Measurements from ENCODE around the gene RFX1. TPM values are rescaled to one million over a fixed set of nuclear protein-coding genes. Genes with fewer than 3 reads are reported as not detected.
A peak's percentile ranks its signal among the peaks of the same experiment; 100 is the strongest.

Gene RFX1
- total and polyA plus RNA-seq, 2 of the 13 experiments (the other 11 are each of a cell fraction or from before 2014, with no cell fraction given) = 1.1 to 1.3 TPM

GRCh38 chr19:14006766-14007562, 844 bp upstream of the RFX1 start (continued):
- TF ChIP-seq CEBPZ (IDR thresholded peaks at IDR 0.05; ENCODE audit: low read length) = no peak
- no peak for TF ChIP-seq SOX6 (IDR thresholded peaks at IDR 0.05)
- peak; percentile 69 for TF ChIP-seq SOX6 (CRISPR knock-in tag; IDR thresholded peaks at IDR 0.05)
- no peak for TF ChIP-seq FOXJ3 (CRISPR knock-in tag; IDR thresholded peaks at IDR 0.05; ENCODE audit: borderline replicate concordance)
- TF ChIP-seq ZNF605 (CRISPR knock-in tag; IDR thresholded peaks at IDR 0.05) = peak; percentile 97
- no peak for TF ChIP-seq ZNF18 (CRISPR knock-in tag; IDR thresholded peaks at IDR 0.05; ENCODE audit: insufficient replicate concordance)
- peak; percentile 24; the same call in 1 of the 2 replicates for TF ChIP-seq TP53 (CRISPR knock-in tag; conservative IDR thresholded peaks at IDR 0.05)
- 0 out of 2 replicates have a peak, but pooled peaks have one; percentile 13 for TF ChIP-seq ZNF629 (CRISPR knock-in tag; conservative IDR thresholded peaks at IDR 0.05)
- peak; percentile 49; the same call in 1 of the 2 replicates for TF ChIP-seq MYPOP (CRISPR knock-in tag; IDR thresholded peaks at IDR 0.05)
- TF ChIP-seq THAP8 (CRISPR knock-in tag; IDR thresholded peaks at IDR 0.05; ENCODE audit: borderline replicate concordance) = no peak
- 0 out of 2 replicates have a peak, but pooled peaks have one; percentile 11 for TF ChIP-seq ZNF646 (CRISPR knock-in tag; IDR thresholded peaks at IDR 0.05)
- TF ChIP-seq ZBTB3 (CRISPR knock-in tag; IDR thresholded peaks at IDR 0.05; ENCODE audit: borderline replicate concordance, low read depth) = no peak
- peak; percentile 88 for TF ChIP-seq FOXC1 (CRISPR knock-in tag; IDR thresholded peaks at IDR 0.05; ENCODE audit: borderline replicate concordance)
- TF ChIP-seq MAX (IDR thresholded peaks at IDR 0.05) = peak; percentile 37; the same call in 1 of the 2 replicates
